Endothelial cell of umbilical vein (primary cell): ENCODE measurements around the gene KIAA0753. TPM values are rescaled to one million over a fixed set of nuclear protein-coding genes. Genes with fewer than 3 reads are reported as not detected.

ENCODE experiments used
- BruUV-seq: library from RNA; stranded (reverse); fragments of 400-500 nt; replicated peaks from 2 replicates; lab custom pipeline; 2021; lab: Mats Ljungman, UMichigan
- CTCF ChIA-PET: fragments of 300-600, 350-600 bp; sonication (Branson Sonifier 250); formaldehyde crosslinking; loops from one replicate; lab custom pipeline; 2021; ENCODE audit warnings: antibody characterized with exemption, inconsistent platforms; lab: Charles Lee
- POLR2A ChIA-PET: fragments of 300-600, 350-600 bp; sonication (Branson Sonifier 250); formaldehyde crosslinking; loops from one replicate; lab custom pipeline; 2021; ENCODE audit warnings: antibody characterized with exemption, inconsistent platforms; lab: Charles Lee
- DNase-seq: peaks from one replicate; pipeline ENCODE4 v3.0.0-alpha.2; 2011; ENCODE audit warnings: low read depth, low spot score
- FAIRE-seq: peaks from 2 replicates; lab custom pipeline; 2011; peaks lifted over from hg19 to GRCh38; lab: Jason Lieb, UNC
- H2AFZ ChIP-seq: 2 replicates; pipeline ENCODE4 v1.6.0; 2012; ENCODE audit warnings: low read depth, low read length, control low read depth, inconsistent platforms
- H3K27ac ChIP-seq: 2 replicates; pipeline ENCODE4 v1.5.1; 2011; ENCODE audit warnings: low read depth, mild to moderate bottlenecking, control low read depth, low read length, moderate library complexity; ENCODE audit not compliant: insufficient read depth
- H3K27me3 ChIP-seq, 2 experiments: 2 replicates each; pipeline versions ENCODE4 v1.6.0 to v1.6.1; 2011; ENCODE audit warnings: low read length in 2 of 2, mixed read lengths in 1 of 2; ENCODE audit not compliant: control insufficient read depth in 2 of 2, insufficient read depth in 2 of 2
- H3K36me3 ChIP-seq, 2 experiments: 2 replicates in 1 of 2; 3 replicates in 1 of 2; pipeline ENCODE4 v1.5.1; 2011; ENCODE audit warnings: low read length in 2 of 2, mild to moderate bottlenecking in 1 of 2, moderate library complexity in 1 of 2; ENCODE audit not compliant: control insufficient read depth in 2 of 2, insufficient read depth in 2 of 2; ENCODE audit errors: extremely low read depth in 1 of 2
- H3K4me1 ChIP-seq: 3 replicates; pipeline ENCODE4 v1.5.1; 2011; ENCODE audit warnings: mild to moderate bottlenecking, low read length; ENCODE audit not compliant: control insufficient read depth, insufficient read depth; ENCODE audit errors: extremely low read depth
- H3K4me2 ChIP-seq: 2 replicates; pipeline ENCODE4 v1.6.1; 2011; ENCODE audit warnings: low read length, control low read depth, mixed read lengths; ENCODE audit not compliant: insufficient read depth
- H3K4me3 ChIP-seq, 3 experiments: fragments of 200-600 bp in 1 of 3; sonication (generic), shearing (Covaris generic) in 1 of 3; replicated peaks in 1 of 3; 2 replicates each; pipeline ENCODE4 v1.5.1; 2011 to 2016; ENCODE audit warnings: control low read depth in 3 of 3, low read length in 3 of 3, mild to moderate bottlenecking in 2 of 3, inconsistent platforms in 1 of 3, low read depth in 1 of 3, moderate library complexity in 1 of 3; ENCODE audit not compliant: insufficient read depth in 1 of 3
- H3K79me2 ChIP-seq: 2 replicates; pipeline ENCODE4 v1.6.0; 2012; ENCODE audit warnings: low read length, inconsistent platforms; ENCODE audit not compliant: control insufficient read depth, insufficient read depth
- H3K9ac ChIP-seq: replicated peaks from 2 replicates; pipeline ENCODE3; 2011; ENCODE audit warnings: low read length, control low read depth; ENCODE audit not compliant: insufficient read depth; ENCODE audit errors: extremely low read depth
- H3K9me1 ChIP-seq: replicated peaks from 3 replicates; pipeline ENCODE4 v1.6.0; 2011; ENCODE audit warnings: mild to moderate bottlenecking, low read length; ENCODE audit not compliant: control insufficient read depth, insufficient read depth; ENCODE audit errors: extremely low read depth
- H3K9me3 ChIP-seq: replicated peaks from 2 replicates; pipeline ENCODE4 v1.5.1; 2012; ENCODE audit warnings: low read length, inconsistent platforms; ENCODE audit not compliant: control insufficient read depth, insufficient read depth
- H4K20me1 ChIP-seq: replicated peaks from 2 replicates; pipeline ENCODE3; 2011; ENCODE audit warnings: mild to moderate bottlenecking, low read length; ENCODE audit not compliant: control insufficient read depth, insufficient read depth; ENCODE audit errors: extremely low read depth
- CTCF ChIP-seq, 2 donors: IDR thresholded peaks; 1 replicate in 1 of 2; 2 replicates in 1 of 2; pipeline ENCODE4 v1.5.1; 2011; ENCODE audit warnings: low read length in 2 of 2, mild to moderate bottlenecking in 2 of 2, moderate library complexity in 2 of 2, control low read depth in 1 of 2, inconsistent platforms in 1 of 2, low read depth in 1 of 2; ENCODE audit not compliant: insufficient read depth in 1 of 2; ENCODE audit errors: extremely low read depth in 1 of 2
- EZH2 ChIP-seq: IDR thresholded peaks from 2 replicates; pipeline ENCODE4 v1.6.1; 2012; ENCODE audit warnings: borderline replicate concordance, low read depth, mild to moderate bottlenecking, moderate library complexity, low read length, inconsistent platforms; ENCODE audit not compliant: severe bottlenecking
- FOS ChIP-seq: IDR thresholded peaks from 2 replicates; pipeline ENCODE4 v1.6.1; 2011; ENCODE audit warnings: mild to moderate bottlenecking, low read length, moderate library complexity, borderline replicate concordance; ENCODE audit not compliant: insufficient read depth
- GATA2 ChIP-seq: IDR thresholded peaks from 2 replicates; pipeline ENCODE4 v1.7.0; 2011; ENCODE audit warnings: low read depth, mild to moderate bottlenecking, moderate library complexity, mixed read lengths, low read length; ENCODE audit not compliant: insufficient read length, insufficient read depth
- MAX ChIP-seq: IDR thresholded peaks from 2 replicates; pipeline ENCODE4 v1.6.1; 2011; ENCODE audit not compliant: insufficient read depth, insufficient read length
- MYC ChIP-seq: IDR thresholded peaks from one replicate; pipeline ENCODE4 v1.6.1; 2011; ENCODE audit warnings: mild to moderate bottlenecking, low read depth, low read length
- POLR2A ChIP-seq: IDR thresholded peaks from 2 replicates; pipeline ENCODE4 v1.6.1; 2012; ENCODE audit warnings: low read depth, mild to moderate bottlenecking, control low read depth, low read length
- POLR2AphosphoS5 ChIP-seq: IDR thresholded peaks from 2 replicates; pipeline ENCODE4 v1.6.1; 2012; ENCODE audit warnings: low read depth, mild to moderate bottlenecking, control low read depth, low read length, moderate library complexity; ENCODE audit not compliant: insufficient read depth
- dilution Hi-C: fragments of 300-500 bp; cut with MboI; formaldehyde crosslinking; loops from one replicate; pipeline ENCODE4 v1.15.0; 2019; ENCODE audit warnings: low sequenced_read_pairs; ENCODE audit not compliant: extremely low pct_ligation_motif_present
- intact Hi-C: fragments of 100-400 bp; cut with micrococcal nuclease; formaldehyde crosslinking; loops from one replicate; pipeline ENCODE4 v1.10.0; 2022
- polyA plus RNA-seq, 4 experiments: library from polyadenylated mRNA; depleted of rRNA in 3 of 4; stranded (reverse) in 3 of 4; unstranded in 1 of 4; fragments of >200 nt; gene quantifications; 2 replicates each; pipeline versions ENCODE4 v1.2.1 to v1.2.3, GENCODE V29; 2011 to 2012; ENCODE audit warnings: missing spikeins in 1 of 4
- total RNA-seq: library from RNA; stranded (reverse); gene quantifications from 2 replicates; pipeline ENCODE4 v1.2.3, GENCODE V29; 2021

Gene KIAA0753
- total and polyA plus RNA-seq, 2 donors (not counting 3 experiments of a cell fraction or from before 2014, with no cell fraction given) = 5.3 to 23.9 TPM

- ChIA-PET POLR2A (no interaction called here), CTCF (interaction anchor here (1.1 to 1.3 kb wide), 3 partner anchors 15 to 260 kb away, joined by 3 to 4 read pairs (median 4); no protein-coding TSS in a partner anchor)
- FAIRE-seq (peak; percentile 89), DNase-seq (peak; percentile 88)
- no TSS peak for BruUV-seq
- peak within 1 kb of the TSS; percentile 94 to 99 (median 96) for H3K4me3 ChIP-seq
- peaks cover 37% of the 10 kb centered on the region for H3K79me2 ChIP-seq
- H3K27ac ChIP-seq = peak within 1 kb of the TSS; percentile 98
- H3K4me1 ChIP-seq = peaks cover 12% of the 10 kb centered on the region
- H3K9me3 ChIP-seq = no peaks in the 10 kb centered on the region
- peak within 1 kb of the TSS; percentile 95 for H3K4me2 ChIP-seq
- H4K20me1 ChIP-seq = no peaks in the 10 kb centered on the region
- peak within 1 kb of the TSS; percentile 100 for H3K9ac ChIP-seq
- peaks cover 31 to 38% of the 10 kb centered on the region in 2 experiments for H3K27me3 ChIP-seq
- peaks cover 2 to 8% of the 10 kb centered on the region in 2 experiments for H3K36me3 ChIP-seq
- TF ChIP-seq POLR2AphosphoS5 (peak; percentile 81), FOS (no peak), MYC (no peak), EZH2 (no peak), MAX (no peak), CTCF (IDR thresholded peaks at IDR 0.05; ENCODE audit: extremely low read depth in 1 of 2, insufficient read depth in 1 of 2, low read depth in 1 of 2, low read length in 2 of 2) (no peak), POLR2A (peak; percentile 95), GATA2 (no peak)
- dilution Hi-C loops (no loop called here), intact Hi-C loops (loop anchor here (1.0 to 5.0 kb wide), 3 partner anchors 11 to 361 kb away; partner anchors contain the start of genes KIAA0753 and RNASEK)
- no peaks in the 10 kb centered on the region for H3K9me1 ChIP-seq
- H2AFZ ChIP-seq = peak within 1 kb of the TSS; percentile 79
These were observed 10.9 kb upstream of the KIAA0753 start, which contains the start of the genes C17orf100 and MED31 for GRCh38 chr17:6651354-6651918. C17orf100 (plus strand) TSS chr17:6651762; CDS start chr17:6651914, 152 bp downstream. MED31 (minus strand) TSS chr17:6651605; CDS start chr17:6651528, 77 bp downstream.
